ENCODE results near the gene MLH1.

The MLH1 gene

GRCh38 chr3:37094636-37095035 is 101.3 kb downstream of the MLH1 start:
- no peak for DNase-seq (ENCODE audit: low read depth)

DNA sequence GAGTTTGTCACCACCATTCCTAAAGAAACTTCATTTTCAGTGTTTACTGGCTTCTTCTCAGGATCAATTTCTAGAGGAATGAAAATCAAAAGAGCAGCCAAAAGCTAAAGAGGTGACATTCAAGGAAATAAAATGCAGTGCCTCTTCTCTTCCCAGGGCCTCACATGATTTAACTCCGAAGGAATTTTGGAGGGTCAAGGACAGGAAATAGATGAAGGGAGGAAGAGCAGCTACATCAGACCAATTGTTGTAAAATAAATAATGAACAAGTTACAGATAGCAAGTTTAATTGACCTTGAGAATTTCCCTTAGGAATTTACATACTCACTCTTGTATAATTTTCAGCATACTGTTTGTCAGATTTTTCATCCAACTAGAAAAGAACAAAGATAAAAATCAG is 103.0 kb downstream of the MLH1 start:
- no peak for DNase-seq (ENCODE audit: low read depth)

GRCh38 chr3:37096975-37097374 is 103.7 kb downstream of the MLH1 start:
- DNase-seq (ENCODE audit: low read depth) = no peak

DNA sequence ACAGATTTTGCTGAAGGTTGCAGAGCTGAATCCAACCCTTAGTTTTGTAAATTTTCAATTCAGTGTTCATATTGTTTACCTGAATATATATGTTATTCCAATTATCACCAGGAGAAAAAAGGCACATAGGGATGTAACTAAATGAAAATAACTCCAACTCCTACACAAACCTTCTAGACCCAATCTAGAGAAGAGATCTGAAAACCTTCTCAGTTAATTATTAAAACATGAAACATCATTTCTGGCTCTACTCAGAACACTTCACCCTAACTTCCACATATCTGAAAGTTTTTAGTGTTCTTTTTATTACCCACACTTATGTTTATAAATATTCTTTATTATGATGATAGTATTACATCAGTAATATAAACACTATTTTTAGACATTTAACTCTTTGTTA is 104.5 kb downstream of the MLH1 start:
- DNase-seq (ENCODE audit: low read depth) = no peak

DNA sequence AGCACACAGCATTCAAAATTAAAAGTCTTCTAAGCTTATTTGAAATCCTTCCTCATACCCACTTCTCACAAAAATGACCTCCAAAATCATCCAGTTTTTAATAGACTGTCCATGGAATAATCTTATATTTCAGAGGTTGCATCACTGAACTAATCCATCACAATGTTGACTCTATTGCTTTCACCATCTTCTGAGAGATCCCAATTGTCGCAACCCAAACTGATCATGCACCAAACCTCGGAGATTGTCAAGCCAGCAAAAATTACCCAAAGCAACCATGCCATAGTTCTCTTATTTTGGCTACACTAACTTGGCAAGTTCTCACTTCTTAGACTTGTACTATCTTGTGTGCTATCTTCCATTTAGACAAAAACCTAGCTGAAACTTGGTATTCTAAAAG is 105.6 kb downstream of the MLH1 start:
- DNase-seq (ENCODE audit: low read depth) = no peak

GRCh38 chr3:37099469-37099868 is 106.2 kb downstream of the MLH1 start:
- no peak for DNase-seq (ENCODE audit: low read depth)

DNA sequence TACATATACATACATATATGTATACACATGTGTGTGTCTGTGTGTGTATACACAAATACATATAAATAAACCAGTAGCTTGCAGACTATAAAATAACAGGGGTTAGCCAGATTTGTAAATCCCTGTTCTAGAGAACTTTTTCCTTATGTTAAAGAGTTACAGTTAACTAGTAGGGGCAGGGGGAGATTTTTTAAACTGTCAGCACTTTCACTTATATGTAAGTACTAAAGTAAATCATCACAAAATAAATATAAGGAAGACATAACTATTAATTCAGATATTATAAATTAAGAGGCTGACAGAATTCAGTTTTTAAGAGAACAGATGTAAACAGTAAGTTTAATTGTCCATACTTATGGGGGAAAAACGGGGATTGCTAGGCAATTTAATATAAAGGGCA is 107.1 kb downstream of the MLH1 start:
- no peak for DNase-seq (ENCODE audit: low read depth)

Measured in stimulated activated CD8-positive, alpha-beta memory T cell treated with anti-CD3 and anti-CD28 coated beads, Interleukin-4, amount 100 ng/mL, for 24 hours (primary cell).